Peyer's patch (tissue), 4 donors: ENCODE results near the gene FAM83E.

Experiments used
- POLR2A ChIP-seq, 2 donors: fragments of 450-650 bp; IDR thresholded peaks; one replicate each; pipeline ENCODE4 v1.5.1; 2017; ENCODE audit warnings: antibody characterized with exemption in 2 of 2, mild to moderate bottlenecking in 2 of 2, moderate library complexity in 2 of 2
- TF ChIP-seq, protein P1 (sequence below), 6 experiments: fragments of 450-650 bp in 4 of 6; fragments of 200-600 bp in 2 of 6; sonication (generic) in 1 of 6; IDR thresholded peaks; one replicate each; pipeline ENCODE4 v1.5.1; 2017 to 2019; ENCODE audit warnings: antibody characterized with exemption in 6 of 6, mild to moderate bottlenecking in 3 of 6, moderate library complexity in 1 of 6

DNA sequence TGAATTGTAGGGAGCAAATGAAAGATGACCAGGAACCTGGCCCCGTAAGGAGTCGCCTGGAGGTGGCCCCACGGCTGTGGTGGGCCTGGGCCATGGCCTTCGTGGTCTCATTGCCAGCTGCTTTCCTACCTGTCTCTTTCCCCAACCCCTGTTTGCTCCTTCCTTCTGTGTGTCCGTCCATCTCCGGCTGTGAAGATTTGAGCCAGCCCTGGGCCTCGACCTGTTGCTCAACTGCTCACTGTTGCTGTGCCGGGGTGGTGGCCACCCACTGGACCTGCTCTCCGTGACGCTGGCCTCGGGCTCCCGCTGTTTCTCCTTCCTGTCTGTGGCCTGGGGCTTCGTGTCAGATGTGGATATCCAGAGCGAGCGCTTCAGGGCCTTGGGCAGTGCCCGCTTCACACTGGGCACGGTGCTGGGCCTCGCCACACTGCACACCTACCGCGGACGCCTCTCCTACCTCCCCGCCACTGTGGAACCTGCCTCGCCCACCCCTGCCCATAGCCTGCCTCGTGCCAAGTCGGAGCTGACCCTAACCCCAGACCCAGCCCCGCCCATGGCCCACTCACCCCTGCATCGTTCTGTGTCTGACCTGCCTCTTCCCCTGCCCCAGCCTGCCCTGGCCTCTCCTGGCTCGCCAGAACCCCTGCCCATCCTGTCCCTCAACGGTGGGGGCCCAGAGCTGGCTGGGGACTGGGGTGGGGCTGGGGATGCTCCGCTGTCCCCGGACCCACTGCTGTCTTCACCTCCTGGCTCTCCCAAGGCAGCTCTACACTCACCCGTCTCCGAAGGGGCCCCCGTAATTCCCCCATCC, 13.8 kb upstream of the FAM83E start:
- TF ChIP-seq, protein P1, sequence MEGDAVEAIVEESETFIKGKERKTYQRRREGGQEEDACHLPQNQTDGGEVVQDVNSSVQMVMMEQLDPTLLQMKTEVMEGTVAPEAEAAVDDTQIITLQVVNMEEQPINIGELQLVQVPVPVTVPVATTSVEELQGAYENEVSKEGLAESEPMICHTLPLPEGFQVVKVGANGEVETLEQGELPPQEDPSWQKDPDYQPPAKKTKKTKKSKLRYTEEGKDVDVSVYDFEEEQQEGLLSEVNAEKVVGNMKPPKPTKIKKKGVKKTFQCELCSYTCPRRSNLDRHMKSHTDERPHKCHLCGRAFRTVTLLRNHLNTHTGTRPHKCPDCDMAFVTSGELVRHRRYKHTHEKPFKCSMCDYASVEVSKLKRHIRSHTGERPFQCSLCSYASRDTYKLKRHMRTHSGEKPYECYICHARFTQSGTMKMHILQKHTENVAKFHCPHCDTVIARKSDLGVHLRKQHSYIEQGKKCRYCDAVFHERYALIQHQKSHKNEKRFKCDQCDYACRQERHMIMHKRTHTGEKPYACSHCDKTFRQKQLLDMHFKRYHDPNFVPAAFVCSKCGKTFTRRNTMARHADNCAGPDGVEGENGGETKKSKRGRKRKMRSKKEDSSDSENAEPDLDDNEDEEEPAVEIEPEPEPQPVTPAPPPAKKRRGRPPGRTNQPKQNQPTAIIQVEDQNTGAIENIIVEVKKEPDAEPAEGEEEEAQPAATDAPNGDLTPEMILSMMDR (IDR thresholded peaks at IDR 0.05) = no peak
- TF ChIP-seq POLR2A (IDR thresholded peaks at IDR 0.05) = no peak
